ENCODE data around the gene ALPG. TPM values are rescaled to one million over a fixed set of nuclear protein-coding genes. Genes with fewer than 3 reads are reported as not detected.

ALPG gene
- total and polyA plus RNA-seq, 2 of the 13 experiments (the other 11 are each of a cell fraction or from before 2014, with no cell fraction given), result not detected

GRCh38 chr2:232420463-232421188, 14.0 kb downstream of the ALPG start (continued):
- TF ChIP-seq ZNF761 (CRISPR knock-in tag; conservative IDR thresholded peaks at IDR 0.05) (0 out of 2 replicates have a peak, but pooled peaks have one; percentile 37), ZNF251 (CRISPR knock-in tag; IDR thresholded peaks at IDR 0.05) (no peak), ADNP (CRISPR knock-in tag; IDR thresholded peaks at IDR 0.05) (no peak), TBX2 (CRISPR knock-in tag; IDR thresholded peaks at IDR 0.05; ENCODE audit: borderline replicate concordance) (peak; percentile 68), ZFYVE20 (CRISPR knock-in tag; IDR thresholded peaks at IDR 0.05; ENCODE audit: borderline replicate concordance, low read depth) (no peak), ARID3A (IDR thresholded peaks at IDR 0.05; ENCODE audit: low read depth, low read length) (no peak), ZBTB7B (CRISPR knock-in tag; IDR thresholded peaks at IDR 0.05) (no peak), ZFP91 (CRISPR knock-in tag; IDR thresholded peaks at IDR 0.05; ENCODE audit: borderline replicate concordance) (peak; percentile 57; the same call in 1 of the 2 replicates), ZNF546 (CRISPR knock-in tag; conservative IDR thresholded peaks at IDR 0.05) (no peak), RBM39 (IDR thresholded peaks at IDR 0.05; ENCODE audit: low read depth, low read length, poor library complexity, severe bottlenecking) (no peak), ELF3 (CRISPR knock-in tag; IDR thresholded peaks at IDR 0.05) (0 out of 2 replicates have a peak, but pooled peaks have one; percentile 35), CREBL2 (CRISPR knock-in tag; IDR thresholded peaks at IDR 0.05; ENCODE audit: borderline replicate concordance) (no peak), GABPB1 (CRISPR knock-in tag; IDR thresholded peaks at IDR 0.05) (peak; percentile 78), DNMT1 (CRISPR knock-in tag; IDR thresholded peaks at IDR 0.05) (peak; percentile 49; the same call in 1 of the 2 replicates), UBTF (CRISPR knock-in tag; IDR thresholded peaks at IDR 0.05) (peak; percentile 98), ZNF800 (CRISPR knock-in tag; IDR thresholded peaks at IDR 0.05) (peak; percentile 99), PHF8 (CRISPR knock-in tag; IDR thresholded peaks at IDR 0.05) (peak; percentile 45; the same call in 1 of the 2 replicates), ZNF691 (CRISPR knock-in tag; IDR thresholded peaks at IDR 0.05; ENCODE audit: borderline replicate concordance, low read depth) (0 out of 2 replicates have a peak, but pooled peaks have one; percentile 27), ASH2L (IDR thresholded peaks at IDR 0.05; ENCODE audit: insufficient read length, low read depth, low read length) (no peak)

Measured in HepG2 (cell line).